Measurements from ENCODE around the gene SSTR4. TPM values are rescaled to one million over a fixed set of nuclear protein-coding genes. Genes with fewer than 3 reads are reported as not detected.

SSTR4 gene
- total RNA-seq, 1 donor from 2014 or later: not detected

DNA sequence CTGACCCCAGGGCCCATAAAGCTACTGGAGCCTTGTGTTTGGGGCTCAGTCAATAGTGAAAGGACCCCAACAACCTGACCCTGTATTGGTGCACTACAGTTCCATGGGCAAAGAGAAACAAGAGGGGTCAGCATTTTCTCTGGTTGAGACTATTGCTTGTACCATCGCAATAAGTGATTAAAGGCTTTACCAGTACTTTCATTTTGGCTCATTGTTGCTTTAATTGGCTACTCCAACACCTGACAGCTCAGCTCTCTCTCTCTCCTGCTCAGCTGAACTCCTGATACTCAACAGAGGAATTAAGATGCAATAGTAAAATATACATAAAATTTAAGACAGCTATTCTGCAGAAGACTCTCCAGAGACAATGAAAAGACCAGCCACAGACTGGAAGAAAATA, 33.2 kb downstream of the SSTR4 start:
- DNase-seq: no peak

GRCh38 chr20:23069108-23069507, 34.0 kb downstream of the SSTR4 start:
- DNase-seq: no peak

DNA sequence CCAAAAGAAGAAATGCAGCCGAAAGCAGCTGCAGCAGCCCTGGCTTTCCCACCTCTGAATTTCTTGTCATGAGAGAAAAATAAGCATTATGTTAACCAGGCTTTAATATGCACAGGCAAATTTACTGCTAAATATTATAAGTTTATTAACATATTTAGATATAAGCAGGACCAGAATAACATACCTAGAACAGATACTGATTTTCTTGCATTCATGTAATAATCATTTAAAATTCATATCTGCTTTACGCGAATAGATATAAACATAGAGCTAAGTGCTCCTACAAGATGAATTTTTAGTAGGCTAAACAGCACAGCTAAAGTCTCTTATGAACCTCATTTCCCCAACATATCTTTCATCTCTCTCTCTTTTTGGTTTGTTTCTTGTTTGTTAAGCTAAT, 36.3 kb downstream of the SSTR4 start:
- DNase-seq: no peak

DNA sequence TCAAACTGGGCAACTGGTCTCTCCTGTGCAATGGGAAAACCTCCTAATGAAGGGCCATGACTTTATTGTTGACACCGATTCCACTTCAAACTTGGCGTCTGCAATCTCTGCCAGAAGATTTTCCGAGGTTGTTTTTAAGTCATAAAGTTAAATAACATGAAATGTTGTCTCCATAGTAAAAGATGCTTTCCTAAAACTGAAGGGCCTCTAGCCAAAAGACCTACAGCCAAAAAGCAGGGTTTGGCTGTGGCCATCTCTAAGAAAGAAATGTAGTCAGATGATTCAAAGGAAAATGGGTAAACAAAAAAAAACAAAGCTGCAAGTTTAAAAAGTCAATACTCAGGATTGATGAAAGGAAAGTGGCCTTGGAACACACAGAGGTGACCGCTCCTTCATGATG, 36.9 kb downstream of the SSTR4 start:
- no peak for DNase-seq

DNA sequence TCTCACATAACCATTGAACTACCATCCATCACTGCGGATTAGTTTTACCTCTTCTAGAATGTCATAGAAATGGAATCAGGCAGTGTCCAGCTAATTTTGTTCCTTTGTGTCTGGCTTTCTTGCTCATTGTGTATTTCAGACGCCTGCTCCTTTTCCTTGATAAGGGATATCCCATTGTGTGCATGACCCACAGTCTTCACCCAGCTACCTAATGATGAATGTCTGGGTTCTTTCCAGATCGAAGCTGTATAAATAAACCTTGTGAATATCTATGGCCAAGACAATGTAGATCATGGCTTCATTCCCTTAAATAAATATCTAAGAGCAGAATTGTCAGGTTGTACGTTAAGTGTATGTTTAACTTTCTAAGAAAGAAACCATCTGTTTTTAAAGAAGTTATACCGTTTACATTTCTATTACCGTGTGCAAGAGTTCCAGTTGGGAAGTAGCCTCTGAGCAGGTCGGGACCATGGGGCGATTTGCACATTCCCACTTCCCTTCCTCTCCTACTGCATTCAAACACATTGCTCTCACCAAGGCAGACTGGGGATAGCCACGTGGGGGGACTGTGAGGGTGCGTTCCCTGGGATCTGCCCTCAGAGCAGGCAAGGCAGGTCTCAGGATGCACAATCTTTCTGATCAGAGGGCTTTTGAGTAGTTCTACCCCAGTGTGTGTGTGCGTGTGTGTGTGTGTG, 37.9 kb downstream of the SSTR4 start:
- DNase-seq: peak; percentile 84

DNA sequence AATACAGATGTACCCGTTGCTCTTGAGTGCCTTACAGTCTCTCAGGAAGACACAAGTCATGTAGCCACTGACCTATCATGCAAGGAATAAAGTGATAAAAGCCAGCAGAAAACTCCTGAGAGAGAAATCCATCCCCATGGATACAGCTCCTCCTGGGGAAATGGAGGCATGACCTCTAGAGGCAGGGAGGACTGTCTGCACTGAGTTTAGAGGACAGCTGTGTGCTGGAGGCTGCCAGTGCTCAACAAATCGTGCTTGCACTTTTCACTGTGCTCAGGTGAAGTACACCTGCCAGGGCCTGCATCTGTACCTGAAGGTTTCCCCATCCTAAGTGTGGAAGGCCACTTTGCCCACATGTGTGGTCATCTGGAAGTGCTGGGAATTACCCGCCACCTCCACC, 38.9 kb downstream of the SSTR4 start:
- no peak for DNase-seq

DNA sequence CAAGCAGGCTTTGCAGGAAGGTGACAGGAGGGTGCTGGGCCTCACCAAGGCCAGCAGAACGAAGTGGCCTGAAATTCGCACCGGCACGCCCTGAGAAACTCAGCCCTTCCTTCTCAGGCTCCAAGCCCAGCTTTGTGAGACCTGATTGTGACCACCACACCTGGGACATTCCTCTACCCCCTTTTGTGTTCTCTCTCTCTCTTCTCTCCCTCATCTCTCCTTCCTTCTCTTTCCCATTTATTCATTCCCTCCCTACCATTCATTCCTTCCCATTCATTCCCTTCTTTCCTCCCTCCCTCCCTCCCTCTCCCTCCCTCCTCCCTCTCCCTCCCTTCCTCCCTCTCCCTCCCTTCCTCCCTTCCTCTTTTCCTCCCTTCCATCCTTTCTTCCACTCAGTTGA, 42.2 kb downstream of the SSTR4 start:
- DNase-seq: no peak

GRCh38 chr20:23078351-23079015, 43.4 kb downstream of the SSTR4 start:
- DNase-seq: peak; percentile 41

DNA sequence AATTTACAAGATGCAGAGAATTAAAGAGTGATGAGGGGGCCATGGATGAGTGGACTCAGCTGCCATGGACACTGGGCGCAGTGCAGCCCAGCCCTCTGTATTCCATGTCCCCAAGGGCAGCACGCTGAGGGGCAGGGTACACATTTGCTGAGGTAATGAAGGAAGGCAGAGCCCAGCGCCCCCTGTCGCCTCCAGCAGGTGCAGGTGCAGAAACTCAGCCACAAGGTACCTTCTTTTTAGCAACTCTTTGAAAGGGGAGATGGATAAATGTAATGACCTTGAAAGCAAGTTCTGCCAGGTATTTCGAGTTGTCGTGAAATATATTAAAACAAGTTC, 43.9 kb downstream of the SSTR4 start:
- DNase-seq: peak; percentile 30

- peak; percentile 62 for DNase-seq
These were observed 44.8 kb downstream of the SSTR4 start for GRCh38 chr20:23079926-23080325.

GRCh38 chr20:23080521-23080920, 45.4 kb downstream of the SSTR4 start:
- DNase-seq: peak; percentile 34

GRCh38 chr20:23081263-23081819, 46.2 kb downstream of the SSTR4 start:
- no peak for DNase-seq

- DNase-seq: peak; percentile 91
These were observed 47.9 kb downstream of the SSTR4 start for GRCh38 chr20:23082846-23083552.

- DNase-seq: peak; percentile 61
These were observed 48.6 kb downstream of the SSTR4 start for GRCh38 chr20:23083553-23084220.

- peak; percentile 22 for DNase-seq
These were observed 49.3 kb downstream of the SSTR4 start for GRCh38 chr20:23084282-23084844.

DNA sequence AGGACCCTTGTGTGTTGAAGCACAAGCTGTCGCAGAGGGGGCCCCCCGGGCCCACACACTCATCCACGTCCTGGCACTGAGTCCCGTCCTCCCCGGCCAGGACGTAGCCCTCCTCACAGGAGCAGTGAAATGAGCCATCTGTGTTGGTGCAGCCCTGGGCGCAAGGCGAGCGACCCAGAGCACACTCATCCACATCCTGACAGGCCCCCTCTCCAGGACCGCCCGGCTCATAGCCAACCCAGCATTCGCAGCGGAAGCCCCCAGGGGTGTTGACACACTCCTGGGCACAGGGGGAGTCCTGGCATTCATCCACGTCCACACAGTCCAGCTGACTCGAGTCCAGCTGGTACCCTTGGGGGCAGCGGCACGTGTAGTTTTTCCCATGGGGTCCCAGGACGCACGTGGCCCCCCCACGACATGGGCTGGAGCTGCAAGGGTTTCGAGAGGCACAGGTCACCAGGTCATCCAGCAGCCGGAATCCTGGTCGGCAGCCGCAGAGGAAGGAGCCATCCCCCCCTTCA, 49.8 kb downstream of the SSTR4 start:
- peak; percentile 79 for DNase-seq

DNA sequence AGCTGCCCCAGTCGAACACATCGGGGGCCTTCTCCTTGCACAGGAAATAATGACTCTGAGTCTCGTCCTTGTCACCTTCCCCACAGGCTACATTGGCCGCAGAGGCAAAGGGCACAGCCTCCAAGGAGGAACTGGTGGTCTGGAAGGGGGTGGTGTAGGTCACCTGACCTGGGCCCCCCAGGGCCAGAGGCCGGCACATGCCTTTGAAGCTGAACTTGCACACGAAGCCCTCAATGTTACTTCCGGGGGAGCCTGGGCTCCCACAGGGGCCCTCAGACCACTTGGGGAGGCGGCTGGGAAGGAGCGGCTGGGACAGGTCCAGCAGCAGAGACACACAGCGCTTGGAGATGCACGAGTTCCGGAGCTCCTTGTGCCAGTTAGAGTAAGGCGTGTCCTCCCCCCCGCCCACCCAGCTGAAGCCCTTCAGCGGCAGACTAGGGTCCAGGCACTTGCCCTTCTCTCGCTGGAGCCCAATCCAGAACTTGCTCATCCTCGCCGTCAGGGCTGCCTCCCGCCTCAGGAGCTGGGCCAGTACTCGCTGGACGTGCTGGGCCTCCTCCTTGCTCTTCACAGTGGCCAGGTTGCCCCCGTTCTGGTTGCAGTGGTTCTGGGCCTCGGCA, 50.4 kb downstream of the SSTR4 start:
- peak; percentile 60 for DNase-seq

DNA sequence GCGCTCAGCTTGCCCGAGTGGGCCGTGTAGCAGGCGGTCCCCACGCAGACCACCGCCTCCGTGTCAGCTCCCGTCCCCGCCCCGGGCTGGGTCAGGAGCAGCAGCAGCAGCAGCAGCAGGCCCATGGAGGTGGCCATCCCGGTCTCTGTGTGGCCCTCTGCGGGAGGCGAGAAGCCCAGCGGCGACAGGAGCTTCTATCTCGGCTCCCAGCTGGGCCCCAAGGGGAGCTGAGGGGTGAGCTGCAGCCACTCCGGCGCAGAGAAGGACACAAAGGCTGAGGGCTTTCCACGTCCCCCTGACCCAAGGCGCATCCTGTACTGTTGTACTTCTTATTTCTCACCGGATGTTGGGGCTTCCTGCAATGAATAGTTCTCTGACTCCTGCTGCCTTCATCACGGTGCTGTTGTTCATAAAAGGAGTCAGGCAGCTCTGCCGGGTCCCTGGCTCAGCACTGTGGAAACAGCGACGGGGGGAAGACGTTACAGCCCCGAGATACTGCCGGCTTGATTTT, 51.0 kb downstream of the SSTR4 start, which contains the start of gene CD93:
Gene CD93, minus strand, starts transcription at position 269 of the 511 bp plus-strand sequence. Its CDS starts 132 bp downstream, at position 137.
- DNase-seq: peak; percentile 96

GRCh38 chr20:23086931-23087411, 51.9 kb downstream of the SSTR4 start:
- peak; percentile 77 for DNase-seq

DNA sequence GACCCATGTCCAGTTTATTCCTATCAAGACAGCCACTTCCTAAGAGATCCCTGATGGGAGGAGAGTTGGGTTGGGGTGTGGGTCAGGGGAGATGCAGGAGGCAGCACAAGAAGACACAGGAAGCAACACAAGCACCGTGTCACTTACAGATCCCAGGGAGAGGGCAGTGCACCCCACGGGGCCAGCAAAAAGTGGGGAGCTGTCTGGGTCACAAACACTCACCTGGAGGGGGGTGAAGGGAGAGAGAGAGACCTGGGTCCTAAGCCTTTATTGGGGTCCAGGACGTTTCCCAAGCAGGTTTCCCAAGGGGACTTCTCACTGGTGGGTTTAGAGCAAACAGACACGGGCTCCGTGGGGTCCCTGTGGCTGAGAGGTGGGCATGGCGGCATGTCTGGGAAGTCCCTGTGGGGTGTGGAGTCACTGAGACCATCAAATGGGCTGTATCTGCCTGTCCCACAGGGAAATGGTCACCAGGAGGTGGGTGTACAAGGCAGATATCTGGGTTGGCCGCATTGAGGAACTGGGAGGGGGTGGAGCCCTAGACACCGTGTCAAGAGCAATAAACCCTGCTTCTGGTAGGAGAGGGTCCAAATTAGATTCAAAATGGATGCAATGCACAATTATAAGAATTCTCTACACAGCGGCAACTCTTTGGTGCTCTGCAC, 52.6 kb downstream of the SSTR4 start:
- DNase-seq: no peak

Data from dermis blood vessel endothelial cell (primary cell).